ENCODE results near the gene RAB31.

RAB31 gene

GRCh38 chr18:9682572-9682971 is 25.5 kb upstream of the RAB31 start:
- H3K14ac ChIP-seq (ENCODE audit: low read length in 2 of 2): no peak overlapping the region
- no peak overlapping the region for H2AK5ac ChIP-seq (ENCODE audit: low read length, severe bottlenecking)
- no peaks in the 10 kb centered on the region for H3K79me1 ChIP-seq (replicated peaks; ENCODE audit: low read length, poor library complexity, severe bottlenecking)
- H2BK120ac ChIP-seq (ENCODE audit: low read depth, low read length): no peak overlapping the region
- H3K18ac ChIP-seq (ENCODE audit: low read depth in 1 of 2, low read length in 2 of 2): no peak overlapping the region
- WGBS: no CpG with 5 or more reads among the region's 1 CpG
- H3K4me3 ChIP-seq (ENCODE audit: insufficient read depth in 1 of 2, low read depth in 1 of 2, low read length in 2 of 2): no peak overlapping the region
- no peak overlapping the region for H3K23ac ChIP-seq (ENCODE audit: low read length in 2 of 2)
- H4K8ac ChIP-seq (ENCODE audit: low read length): no peak overlapping the region
- no peak overlapping the region for H3K27ac ChIP-seq (ENCODE audit: low read length, poor library complexity, severe bottlenecking)
- H2BK5ac ChIP-seq (ENCODE audit: low read depth, low read length, poor library complexity, severe bottlenecking): no peak overlapping the region
- H3K27me3 ChIP-seq (ENCODE audit: control insufficient read depth in 1 of 2, insufficient read depth in 1 of 2, low read length in 2 of 2): no peaks in the 10 kb centered on the region
- H3K9me3 ChIP-seq (ENCODE audit: control insufficient read depth, low read length): no peaks in the 10 kb centered on the region
- H3K9ac ChIP-seq (ENCODE audit: low read length): no peak overlapping the region
- no peak overlapping the region for H3K4ac ChIP-seq (ENCODE audit: low read depth in 1 of 2, low read length in 2 of 2)
- H3K4me1 ChIP-seq (ENCODE audit: control insufficient read depth, insufficient read depth, low read depth, low read length): peaks cover 6% of the 10 kb centered on the region
- no peak overlapping the region for H4K91ac ChIP-seq (ENCODE audit: low read length)
- H2BK12ac ChIP-seq (ENCODE audit: low read length in 2 of 2): no peak overlapping the region
- H2BK15ac ChIP-seq (ENCODE audit: low read depth, poor library complexity, severe bottlenecking): no peak overlapping the region
- DNase-seq: no peak
- no peak overlapping the region for H3K4me2 ChIP-seq (ENCODE audit: low read length, poor library complexity, severe bottlenecking)
- H3K36me3 ChIP-seq (ENCODE audit: control insufficient read depth in 1 of 2, insufficient read depth in 2 of 2, low read depth in 1 of 2, low read length in 2 of 2): no peaks in the 10 kb centered on the region
- no peak overlapping the region for H2AFZ ChIP-seq (ENCODE audit: low read depth, low read length)

- Histone ChIP-seq H3K23ac (ENCODE audit: low read length in 2 of 2) (no peak overlapping the region), H2BK5ac (ENCODE audit: low read depth, low read length, poor library complexity, severe bottlenecking) (no peak overlapping the region), H3K36me3 (ENCODE audit: control insufficient read depth in 1 of 2, insufficient read depth in 2 of 2, low read depth in 1 of 2, low read length in 2 of 2) (no peaks in the 10 kb centered on the region), H3K4me3 (ENCODE audit: insufficient read depth in 1 of 2, low read depth in 1 of 2, low read length in 2 of 2) (peak overlapping the region in 1 of 2 experiments; percentile 62), H3K14ac (ENCODE audit: low read length in 2 of 2) (peak overlapping the region in 1 of 2 experiments; percentile 26), H3K79me1 (replicated peaks; ENCODE audit: low read length, poor library complexity, severe bottlenecking) (no peaks in the 10 kb centered on the region), H2BK12ac (ENCODE audit: low read length in 2 of 2) (no peak overlapping the region), H2BK120ac (ENCODE audit: low read depth, low read length) (no peak overlapping the region), H2AK5ac (ENCODE audit: low read length, severe bottlenecking) (no peak overlapping the region), H3K9ac (ENCODE audit: low read length) (peak overlapping the region; percentile 81), H3K4me1 (ENCODE audit: control insufficient read depth, insufficient read depth, low read depth, low read length) (peaks cover 8% of the 10 kb centered on the region), H2AFZ (ENCODE audit: low read depth, low read length) (no peak overlapping the region), H3K27ac (ENCODE audit: low read length, poor library complexity, severe bottlenecking) (no peak overlapping the region), H4K8ac (ENCODE audit: low read length) (peak overlapping the region; percentile 60), H3K18ac (ENCODE audit: low read depth in 1 of 2, low read length in 2 of 2) (peak overlapping the region; percentile 15 to 41), H3K27me3 (ENCODE audit: control insufficient read depth in 1 of 2, insufficient read depth in 1 of 2, low read length in 2 of 2) (no peaks in the 10 kb centered on the region), H3K4me2 (ENCODE audit: low read length, poor library complexity, severe bottlenecking) (no peak overlapping the region), H3K9me3 (ENCODE audit: control insufficient read depth, low read length) (no peaks in the 10 kb centered on the region), H2BK15ac (ENCODE audit: low read depth, poor library complexity, severe bottlenecking) (no peak overlapping the region), H3K4ac (ENCODE audit: low read depth in 1 of 2, low read length in 2 of 2) (no peak overlapping the region), H4K91ac (ENCODE audit: low read length) (no peak overlapping the region)
- 80% methylated on average over 9 of the region's 9 CpGs for WGBS
- peak; percentile 79 for DNase-seq
Measured at GRCh38 chr18:9683418-9684396, 24.4 kb upstream of the RAB31 start.

GRCh38 chr18:9684881-9685614 is 23.1 kb upstream of the RAB31 start:
- Histone ChIP-seq H3K36me3 (ENCODE audit: control insufficient read depth in 1 of 2, insufficient read depth in 2 of 2, low read depth in 1 of 2, low read length in 2 of 2) (no peaks in the 10 kb centered on the region), H3K9me3 (ENCODE audit: control insufficient read depth, low read length) (no peaks in the 10 kb centered on the region), H2BK15ac (ENCODE audit: low read depth, poor library complexity, severe bottlenecking) (peak overlapping the region; percentile 4), H3K9ac (ENCODE audit: low read length) (peak overlapping the region; percentile 81), H3K18ac (ENCODE audit: low read depth in 1 of 2, low read length in 2 of 2) (peak overlapping the region in 1 of 2 experiments; percentile 55), H4K8ac (ENCODE audit: low read length) (peak overlapping the region; percentile 30), H4K91ac (ENCODE audit: low read length) (no peak overlapping the region), H3K4me2 (ENCODE audit: low read length, poor library complexity, severe bottlenecking) (no peak overlapping the region), H3K27me3 (ENCODE audit: control insufficient read depth in 1 of 2, insufficient read depth in 1 of 2, low read length in 2 of 2) (no peaks in the 10 kb centered on the region), H2AFZ (ENCODE audit: low read depth, low read length) (no peak overlapping the region), H3K14ac (ENCODE audit: low read length in 2 of 2) (no peak overlapping the region), H2BK5ac (ENCODE audit: low read depth, low read length, poor library complexity, severe bottlenecking) (no peak overlapping the region), H3K4me3 (ENCODE audit: insufficient read depth in 1 of 2, low read depth in 1 of 2, low read length in 2 of 2) (peak overlapping the region in 1 of 2 experiments; percentile 62), H3K4ac (ENCODE audit: low read depth in 1 of 2, low read length in 2 of 2) (no peak overlapping the region), H3K4me1 (ENCODE audit: control insufficient read depth, insufficient read depth, low read depth, low read length) (peaks cover 8% of the 10 kb centered on the region), H2BK120ac (ENCODE audit: low read depth, low read length) (no peak overlapping the region), H2BK12ac (ENCODE audit: low read length in 2 of 2) (peak overlapping the region in 1 of 2 experiments; percentile 34), H3K27ac (ENCODE audit: low read length, poor library complexity, severe bottlenecking) (no peak overlapping the region), H3K23ac (ENCODE audit: low read length in 2 of 2) (no peak overlapping the region), H3K79me1 (replicated peaks; ENCODE audit: low read length, poor library complexity, severe bottlenecking) (no peaks in the 10 kb centered on the region), H2AK5ac (ENCODE audit: low read length, severe bottlenecking) (peak overlapping the region; percentile 4)
- 82% methylated on average over 9 of the region's 9 CpGs for WGBS
- DNase-seq: peak; percentile 31

- Histone ChIP-seq H3K14ac (ENCODE audit: low read length in 2 of 2) (no peak overlapping the region), H3K23ac (ENCODE audit: low read length in 2 of 2) (no peak overlapping the region), H3K4me3 (ENCODE audit: insufficient read depth in 1 of 2, low read depth in 1 of 2, low read length in 2 of 2) (peak overlapping the region in 1 of 2 experiments; percentile 62), H3K9me3 (ENCODE audit: control insufficient read depth, low read length) (no peaks in the 10 kb centered on the region), H3K18ac (ENCODE audit: low read depth in 1 of 2, low read length in 2 of 2) (peak overlapping the region in 1 of 2 experiments; percentile 55), H4K91ac (ENCODE audit: low read length) (no peak overlapping the region), H2BK15ac (ENCODE audit: low read depth, poor library complexity, severe bottlenecking) (no peak overlapping the region), H3K4me2 (ENCODE audit: low read length, poor library complexity, severe bottlenecking) (no peak overlapping the region), H2AK5ac (ENCODE audit: low read length, severe bottlenecking) (no peak overlapping the region), H3K79me1 (replicated peaks; ENCODE audit: low read length, poor library complexity, severe bottlenecking) (no peaks in the 10 kb centered on the region), H4K8ac (ENCODE audit: low read length) (peak overlapping the region; percentile 30), H2BK120ac (ENCODE audit: low read depth, low read length) (no peak overlapping the region), H3K4ac (ENCODE audit: low read depth in 1 of 2, low read length in 2 of 2) (no peak overlapping the region), H3K27ac (ENCODE audit: low read length, poor library complexity, severe bottlenecking) (no peak overlapping the region), H2BK5ac (ENCODE audit: low read depth, low read length, poor library complexity, severe bottlenecking) (no peak overlapping the region), H3K9ac (ENCODE audit: low read length) (peak overlapping the region; percentile 81), H3K36me3 (ENCODE audit: control insufficient read depth in 1 of 2, insufficient read depth in 2 of 2, low read depth in 1 of 2, low read length in 2 of 2) (no peaks in the 10 kb centered on the region), H3K27me3 (ENCODE audit: control insufficient read depth in 1 of 2, insufficient read depth in 1 of 2, low read length in 2 of 2) (no peaks in the 10 kb centered on the region), H3K4me1 (ENCODE audit: control insufficient read depth, insufficient read depth, low read depth, low read length) (peaks cover 8% of the 10 kb centered on the region), H2BK12ac (ENCODE audit: low read length in 2 of 2) (no peak overlapping the region), H2AFZ (ENCODE audit: low read depth, low read length) (no peak overlapping the region)
- DNase-seq: no peak
- 94% methylated on average over 2 of the region's 4 CpGs for WGBS
Measured at GRCh38 chr18:9685615-9685890, 22.5 kb upstream of the RAB31 start.

All from mesenchymal stem cell (in vitro differentiated cells and primary cell).